OCI-LY1 (cell line): ENCODE measurements around the gene TIGD1.
A peak's percentile ranks its signal among the peaks of the same experiment; 100 is the strongest.

Source experiments
- H2AFZ ChIP-seq: fragments of 200-600 bp; sonication (generic), shearing (Covaris generic); 2 replicates; pipeline ENCODE4 v1.6.0; 2014; ENCODE audit warnings: antibody characterized with exemption, mild to moderate bottlenecking, low read length
- H3F3A ChIP-seq: fragments of 200-600 bp; sonication (generic), shearing (Covaris generic); 2 replicates; pipeline ENCODE4 v1.6.0; 2014; ENCODE audit warnings: mild to moderate bottlenecking, antibody characterized with exemption, low read length, moderate library complexity; ENCODE audit not compliant: insufficient read depth
- H3K27ac ChIP-seq: fragments of 200-600 bp; sonication (generic); 2 replicates; pipeline ENCODE4 v1.5.1; 2014; ENCODE audit warnings: low read length, mixed run types, mild to moderate bottlenecking, low read depth; ENCODE audit not compliant: poor library complexity, severe bottlenecking
- H3K27me3 ChIP-seq: fragments of 200-600 bp; sonication (generic); 2 replicates; pipeline ENCODE4 v1.6.0; 2014; ENCODE audit warnings: antibody characterized with exemption, mild to moderate bottlenecking, low read length, moderate library complexity; ENCODE audit not compliant: insufficient read depth
- H3K36me3 ChIP-seq: fragments of 200-600 bp; sonication (generic); 2 replicates; pipeline ENCODE4 v1.6.1; 2014; ENCODE audit warnings: mild to moderate bottlenecking, antibody characterized with exemption, low read length, moderate library complexity, mixed read lengths; ENCODE audit not compliant: insufficient read depth
- H3K4me1 ChIP-seq: fragments of 200-600 bp; sonication (generic); 2 replicates; pipeline ENCODE4 v1.5.1; 2014; ENCODE audit warnings: mild to moderate bottlenecking, low read length, moderate library complexity; ENCODE audit not compliant: insufficient read depth, severe bottlenecking
- H3K4me2 ChIP-seq: fragments of 200-600 bp; sonication (generic), shearing (Covaris generic); 2 replicates; pipeline ENCODE4 v1.6.1; 2014; ENCODE audit warnings: low read length
- H3K4me3 ChIP-seq: fragments of 200-600 bp; sonication (generic); 2 replicates; pipeline ENCODE4 v1.5.1; 2014; ENCODE audit warnings: low read length, low read depth, mild to moderate bottlenecking, mixed read lengths; ENCODE audit not compliant: poor library complexity, severe bottlenecking
- H3K79me2 ChIP-seq: fragments of 200-600 bp; shearing (Covaris generic); 2 replicates; pipeline ENCODE4 v1.6.1; 2016; ENCODE audit warnings: mixed run types, low read length, mixed read lengths; ENCODE audit not compliant: insufficient read depth
- H3K9ac ChIP-seq: fragments of 200-600 bp; sonication (generic), shearing (Covaris generic); 2 replicates; pipeline ENCODE4 v1.6.1; 2014; ENCODE audit warnings: mild to moderate bottlenecking, low read length, mixed read lengths
- H3K9me2 ChIP-seq: fragments of 200-600 bp; sonication (generic), shearing (Covaris generic); 2 replicates; pipeline ENCODE4 v1.6.1; 2014; ENCODE audit warnings: low read depth, mild to moderate bottlenecking, low read length, mixed read lengths
- H3K9me3 ChIP-seq: fragments of 200-600 bp; shearing (Covaris generic); 2 replicates; pipeline ENCODE4 v1.6.1; 2014; ENCODE audit warnings: low read length, mixed read lengths
- H4K20me1 ChIP-seq: fragments of 200-600 bp; sonication (generic), shearing (Covaris generic); 2 replicates; pipeline ENCODE4 v1.6.0; 2016; ENCODE audit warnings: mild to moderate bottlenecking, low read length; ENCODE audit not compliant: insufficient read depth
- EZH2 ChIP-seq: fragments of 200-600 bp; sonication (generic), shearing (Covaris generic); IDR thresholded peaks from 2 replicates; pipeline ENCODE4 v1.8.0; 2017; ENCODE audit warnings: borderline replicate concordance, mixed run types, mild to moderate bottlenecking, antibody characterized with exemption, low read length, moderate library complexity, mixed read lengths
- TF ChIP-seq, protein P1 (sequence below): fragments of 200-600 bp; sonication (generic), shearing (Covaris generic); IDR thresholded peaks from 2 replicates; pipeline ENCODE4 v1.5.1; 2017; ENCODE audit warnings: mild to moderate bottlenecking, antibody characterized with exemption, low read length, moderate library complexity, mixed read lengths

The TIGD1 gene

DNA sequence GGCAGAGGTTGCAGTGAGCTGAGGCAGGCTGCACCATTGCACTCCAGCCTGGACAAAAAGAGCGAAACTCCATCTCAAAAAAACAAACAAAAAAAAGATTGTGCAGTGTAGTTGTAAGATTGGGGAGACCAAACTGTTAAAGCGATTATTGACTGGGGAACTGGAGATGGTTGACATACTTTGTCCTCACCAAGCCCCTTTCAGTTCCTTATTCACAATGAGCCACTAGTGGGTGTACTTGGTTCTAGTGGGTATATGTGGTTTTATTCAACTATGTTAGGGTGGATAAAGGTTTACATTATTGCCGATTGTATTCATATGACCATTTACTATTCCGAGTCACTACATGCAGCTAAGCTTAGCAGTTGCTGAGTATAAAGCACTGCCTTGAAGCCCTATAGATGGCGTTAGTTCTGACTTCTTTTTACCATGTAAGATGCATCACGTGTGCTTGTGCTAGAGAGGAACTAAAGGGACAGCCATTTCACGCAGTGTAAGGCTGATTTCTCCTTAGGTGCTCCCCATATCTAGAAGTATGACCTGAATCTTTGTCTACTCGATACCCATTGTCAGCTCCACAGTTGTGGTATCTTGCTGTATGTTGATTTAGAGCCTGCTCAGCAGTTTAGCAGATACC lies 12.3 kb upstream of the TIGD1 start:
- Histone ChIP-seq H3F3A (no peaks in the 10 kb centered on the region), H3K79me2 (no peaks in the 10 kb centered on the region), H3K27ac (no peak overlapping the region), H3K9me2 (no peaks in the 10 kb centered on the region), H3K9ac (no peak overlapping the region), H3K4me1 (no peaks in the 10 kb centered on the region), H3K4me2 (no peak overlapping the region), H3K27me3 (no peaks in the 10 kb centered on the region), H2AFZ (no peak overlapping the region), H3K36me3 (peaks cover 86% of the 10 kb centered on the region), H4K20me1 (no peaks in the 10 kb centered on the region), H3K4me3 (no peak overlapping the region), H3K9me3 (no peaks in the 10 kb centered on the region)
- TF ChIP-seq EZH2, result no peak
- TF ChIP-seq, protein P1, sequence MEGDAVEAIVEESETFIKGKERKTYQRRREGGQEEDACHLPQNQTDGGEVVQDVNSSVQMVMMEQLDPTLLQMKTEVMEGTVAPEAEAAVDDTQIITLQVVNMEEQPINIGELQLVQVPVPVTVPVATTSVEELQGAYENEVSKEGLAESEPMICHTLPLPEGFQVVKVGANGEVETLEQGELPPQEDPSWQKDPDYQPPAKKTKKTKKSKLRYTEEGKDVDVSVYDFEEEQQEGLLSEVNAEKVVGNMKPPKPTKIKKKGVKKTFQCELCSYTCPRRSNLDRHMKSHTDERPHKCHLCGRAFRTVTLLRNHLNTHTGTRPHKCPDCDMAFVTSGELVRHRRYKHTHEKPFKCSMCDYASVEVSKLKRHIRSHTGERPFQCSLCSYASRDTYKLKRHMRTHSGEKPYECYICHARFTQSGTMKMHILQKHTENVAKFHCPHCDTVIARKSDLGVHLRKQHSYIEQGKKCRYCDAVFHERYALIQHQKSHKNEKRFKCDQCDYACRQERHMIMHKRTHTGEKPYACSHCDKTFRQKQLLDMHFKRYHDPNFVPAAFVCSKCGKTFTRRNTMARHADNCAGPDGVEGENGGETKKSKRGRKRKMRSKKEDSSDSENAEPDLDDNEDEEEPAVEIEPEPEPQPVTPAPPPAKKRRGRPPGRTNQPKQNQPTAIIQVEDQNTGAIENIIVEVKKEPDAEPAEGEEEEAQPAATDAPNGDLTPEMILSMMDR, result peak; percentile 26; the same call in 1 of the 2 replicates

DNA sequence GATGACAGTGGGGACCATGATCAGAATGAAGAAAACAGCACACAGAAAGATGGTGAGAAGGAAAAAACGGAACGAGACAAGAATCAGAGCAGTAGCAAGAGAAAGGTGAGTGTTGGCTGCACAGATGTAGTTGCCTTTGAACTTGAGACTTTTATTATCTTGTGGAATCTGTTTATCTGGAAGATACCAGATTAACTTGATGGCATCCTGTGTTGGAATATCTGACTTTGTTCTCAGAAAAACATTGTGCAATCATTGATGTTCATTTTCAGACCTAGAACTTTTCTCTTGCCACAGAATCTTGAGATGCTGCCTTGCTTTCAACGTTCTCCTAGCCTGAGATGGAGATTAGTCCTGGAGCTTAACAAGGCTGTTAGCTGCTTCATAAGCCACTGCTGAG lies 6.1 kb upstream of the TIGD1 start:
- Histone ChIP-seq H4K20me1 (no peaks in the 10 kb centered on the region), H3K4me3 (no peak overlapping the region), H3K36me3 (peaks cover 62% of the 10 kb centered on the region), H3K27me3 (no peaks in the 10 kb centered on the region), H3K27ac (no peak overlapping the region), H3K4me1 (peaks cover 6% of the 10 kb centered on the region), H2AFZ (no peak overlapping the region), H3K79me2 (peaks cover 8% of the 10 kb centered on the region; the same call in 1 of the 2 replicates), H3K9me2 (no peaks in the 10 kb centered on the region), H3K9me3 (no peaks in the 10 kb centered on the region), H3K4me2 (no peak overlapping the region), H3K9ac (no peak overlapping the region), H3F3A (no peaks in the 10 kb centered on the region)
- no peak for TF ChIP-seq EZH2
- TF ChIP-seq, protein P1, result no peak

DNA sequence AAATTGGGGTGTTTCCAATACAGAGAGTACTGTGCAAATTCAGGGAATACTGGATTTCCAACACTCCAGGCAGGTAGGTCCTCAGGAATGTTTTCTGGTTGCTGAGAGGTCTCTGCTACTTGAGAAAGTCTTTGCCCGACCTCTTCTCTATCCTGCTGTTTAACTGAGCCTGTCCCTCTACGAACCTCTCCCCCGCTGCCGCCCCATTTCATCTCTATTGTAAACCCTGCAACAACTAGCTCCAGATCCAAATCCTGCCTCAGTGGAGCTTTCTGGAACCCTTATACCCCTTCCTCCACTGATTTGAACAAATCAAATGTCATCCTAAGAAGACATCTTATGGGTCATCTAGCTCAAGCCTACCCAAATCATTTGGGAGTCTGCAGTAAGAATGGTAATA lies 1.4 kb upstream of the TIGD1 start:
- H2AFZ ChIP-seq, result no peak overlapping the region
- H3K27me3 ChIP-seq, result no peaks in the 10 kb centered on the region
- peak overlapping the region; percentile 98 for H3K9ac ChIP-seq
- no peaks in the 10 kb centered on the region for H3F3A ChIP-seq
- peak overlapping the region; percentile 100 for H3K4me3 ChIP-seq
- H3K9me2 ChIP-seq, result no peaks in the 10 kb centered on the region
- TF ChIP-seq, protein P1, result no peak
- no peak for TF ChIP-seq EZH2
- peaks cover 20% of the 10 kb centered on the region; the same call in 1 of the 2 replicates for H3K79me2 ChIP-seq
- H4K20me1 ChIP-seq, result no peaks in the 10 kb centered on the region
- peaks cover 19% of the 10 kb centered on the region for H3K4me1 ChIP-seq
- H3K4me2 ChIP-seq, result peak overlapping the region; percentile 91
- no peak overlapping the region for H3K27ac ChIP-seq
- peaks cover 39% of the 10 kb centered on the region for H3K36me3 ChIP-seq
- no peaks in the 10 kb centered on the region for H3K9me3 ChIP-seq
